ENCODE data around the gene BIRC3. TPM values are rescaled to one million over a fixed set of nuclear protein-coding genes. Genes with fewer than 3 reads are reported as not detected.

BIRC3 gene
- total RNA-seq = 3.1 and 9.0 TPM in 2 replicates

GRCh38 chr11:102317099-102317767 is at the start of gene BIRC3:
Gene BIRC3 (plus strand): TSS chr11:102317484. CDS start chr11:102324510, 7,026 bp downstream.

GRCh38 chr11:102346748-102347461 is 29.6 kb downstream of the BIRC3 start, which contains the start of gene BIRC2:
Gene BIRC2 (plus strand): TSS chr11:102347214. CDS start chr11:102349855, 2,641 bp downstream.

Other genes with a start within 250 kb of the BIRC3 start
- gene YAP1, start 207.0 kb upstream of the BIRC3 start, total RNA-seq = 195 and 207 TPM in 2 replicates
- gene BIRC2, start 29.7 kb downstream of the BIRC3 start, total RNA-seq = 77.9 and 79.9 TPM in 2 replicates
- 152 and 217 TPM in 2 replicates for gene TMEM123, start 135.3 kb downstream of the BIRC3 start, total RNA-seq
- 5.0 TPM in 1 of 2 replicates, not detected in the other for gene MMP7, start 213.3 kb downstream of the BIRC3 start, total RNA-seq

Data from nasal cavity respiratory epithelium epithelial cell of viscerocranial mucosa (primary cell).